ENCODE results near the gene ARL8A. TPM values are rescaled to one million over a fixed set of nuclear protein-coding genes. Genes with fewer than 3 reads are reported as not detected.

Gene ARL8A
- total and polyA plus RNA-seq, 8 donors: 7.8 to 34.5 (median 20.9) TPM

DNA sequence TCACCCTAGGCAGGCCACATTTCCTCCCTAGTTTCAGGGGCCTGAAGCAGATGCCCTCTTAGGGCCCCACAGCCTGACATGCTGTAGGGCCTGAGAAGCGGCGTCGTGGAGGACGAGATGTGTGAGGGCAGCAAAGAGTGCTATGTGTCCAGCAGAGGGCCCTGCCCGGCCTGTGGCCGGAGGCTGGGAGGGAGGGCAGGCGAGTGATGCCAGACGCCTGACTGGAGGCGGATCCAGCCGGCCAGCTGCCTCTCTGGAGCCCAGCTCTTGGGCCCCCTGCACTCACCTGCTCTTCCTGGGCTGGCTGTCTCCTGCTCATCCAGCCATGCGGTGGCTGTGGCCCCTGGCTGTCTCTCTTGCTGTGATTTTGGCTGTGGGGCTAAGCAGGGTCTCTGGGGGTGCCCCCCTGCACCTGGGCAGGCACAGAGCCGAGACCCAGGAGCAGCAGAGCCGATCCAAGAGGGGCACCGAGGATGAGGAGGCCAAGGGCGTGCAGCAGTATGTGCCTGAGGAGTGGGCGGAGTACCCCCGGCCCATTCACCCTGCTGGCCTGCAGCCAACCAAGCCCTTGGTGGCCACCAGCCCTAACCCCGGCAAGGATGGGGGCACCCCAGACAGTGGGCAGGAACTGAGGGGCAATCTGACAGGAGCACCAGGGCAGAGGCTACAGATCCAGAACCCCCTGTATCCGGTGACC is 21.8 kb downstream of the ARL8A start, which contains the start of gene GPR37L1:
Gene GPR37L1 (plus strand): TSS at position 279 of the 697 bp plus-strand sequence. CDS start 47 bp downstream, at position 326.
- H3K9me3 ChIP-seq: no peaks in the 10 kb centered on the region
- DNase-seq: peak; percentile 77 to 79
- H3K27ac ChIP-seq: no peak within 1 kb of the TSS
- peaks cover 0 to 20% (median 8%) of the 10 kb centered on the region in 4 donors for H3K4me1 ChIP-seq
- H3K4me3 ChIP-seq: no peak within 1 kb of the TSS
- TF ChIP-seq EP300 (IDR thresholded peaks at IDR 0.05): no peak
- TF ChIP-seq, protein P1, sequence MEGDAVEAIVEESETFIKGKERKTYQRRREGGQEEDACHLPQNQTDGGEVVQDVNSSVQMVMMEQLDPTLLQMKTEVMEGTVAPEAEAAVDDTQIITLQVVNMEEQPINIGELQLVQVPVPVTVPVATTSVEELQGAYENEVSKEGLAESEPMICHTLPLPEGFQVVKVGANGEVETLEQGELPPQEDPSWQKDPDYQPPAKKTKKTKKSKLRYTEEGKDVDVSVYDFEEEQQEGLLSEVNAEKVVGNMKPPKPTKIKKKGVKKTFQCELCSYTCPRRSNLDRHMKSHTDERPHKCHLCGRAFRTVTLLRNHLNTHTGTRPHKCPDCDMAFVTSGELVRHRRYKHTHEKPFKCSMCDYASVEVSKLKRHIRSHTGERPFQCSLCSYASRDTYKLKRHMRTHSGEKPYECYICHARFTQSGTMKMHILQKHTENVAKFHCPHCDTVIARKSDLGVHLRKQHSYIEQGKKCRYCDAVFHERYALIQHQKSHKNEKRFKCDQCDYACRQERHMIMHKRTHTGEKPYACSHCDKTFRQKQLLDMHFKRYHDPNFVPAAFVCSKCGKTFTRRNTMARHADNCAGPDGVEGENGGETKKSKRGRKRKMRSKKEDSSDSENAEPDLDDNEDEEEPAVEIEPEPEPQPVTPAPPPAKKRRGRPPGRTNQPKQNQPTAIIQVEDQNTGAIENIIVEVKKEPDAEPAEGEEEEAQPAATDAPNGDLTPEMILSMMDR (IDR thresholded peaks at IDR 0.05): peak in 5 of 7 experiments; percentile 23 to 49 (median 40)
- no peak for TF ChIP-seq POLR2AphosphoS5 (IDR thresholded peaks at IDR 0.05)
- no peaks in the 10 kb centered on the region for H3K27me3 ChIP-seq
- intact Hi-C loops (cut with DNase I; ENCODE audit: low total_unique reads): loop anchor here (5.0 to 10.0 kb wide), 2 partner anchors 120 to 218 kb away; no protein-coding TSS in a partner anchor
- H3K36me3 ChIP-seq: no peaks in the 10 kb centered on the region
- 32 to 59% (median 39%) methylated on average over 9 to 19 of the region's 19 CpGs for WGBS, 5 donors

- Histone ChIP-seq H3K27me3 (no peaks in the 10 kb centered on the region), H3K36me3 (no peaks in the 10 kb centered on the region), H3K9me3 (no peaks in the 10 kb centered on the region), H3K27ac (no peak overlapping the region), H3K4me1 (peaks cover 0 to 21% (median 8%) of the 10 kb centered on the region in 4 donors), H3K4me3 (no peak overlapping the region)
- no peak for DNase-seq
- intact Hi-C loops (cut with DNase I; ENCODE audit: low total_unique reads): loop anchor here (5.0 to 10.0 kb wide), 2 partner anchors 119 to 216 kb away; no protein-coding TSS in a partner anchor
- TF ChIP-seq EP300 (IDR thresholded peaks at IDR 0.05) (no peak), POLR2A (IDR thresholded peaks at IDR 0.05) (no peak), POLR2AphosphoS5 (IDR thresholded peaks at IDR 0.05) (no peak)
- TF ChIP-seq, protein P1 (IDR thresholded peaks at IDR 0.05): no peak
- 74 to 80% (median 78%) methylated on average over 7 of the region's 7 CpGs for WGBS, 5 donors
These were observed 23.5 kb downstream of the ARL8A start for GRCh38 chr1:202121006-202121405.

- Histone ChIP-seq H3K4me1 (peaks cover 13 to 37% (median 24%) of the 10 kb centered on the region in 4 donors), H3K4me3 (no peak overlapping the region), H3K36me3 (no peaks in the 10 kb centered on the region), H3K9me3 (no peaks in the 10 kb centered on the region), H3K27me3 (no peaks in the 10 kb centered on the region), H3K27ac (peak overlapping the region in 4 of 5 donors; percentile 19 to 60 (median 22))
- 55 to 69% (median 59%) methylated on average over 10 of the region's 10 CpGs for WGBS, 5 donors
- no peak for DNase-seq
- intact Hi-C loops (cut with DNase I; ENCODE audit: low total_unique reads): no loop called here
- TF ChIP-seq POLR2A (IDR thresholded peaks at IDR 0.05) (no peak), EP300 (IDR thresholded peaks at IDR 0.05) (no peak), POLR2AphosphoS5 (IDR thresholded peaks at IDR 0.05) (no peak)
- TF ChIP-seq, protein P1 (IDR thresholded peaks at IDR 0.05): no peak
These were observed 26.6 kb downstream of the ARL8A start for GRCh38 chr1:202117898-202118371.

DNA sequence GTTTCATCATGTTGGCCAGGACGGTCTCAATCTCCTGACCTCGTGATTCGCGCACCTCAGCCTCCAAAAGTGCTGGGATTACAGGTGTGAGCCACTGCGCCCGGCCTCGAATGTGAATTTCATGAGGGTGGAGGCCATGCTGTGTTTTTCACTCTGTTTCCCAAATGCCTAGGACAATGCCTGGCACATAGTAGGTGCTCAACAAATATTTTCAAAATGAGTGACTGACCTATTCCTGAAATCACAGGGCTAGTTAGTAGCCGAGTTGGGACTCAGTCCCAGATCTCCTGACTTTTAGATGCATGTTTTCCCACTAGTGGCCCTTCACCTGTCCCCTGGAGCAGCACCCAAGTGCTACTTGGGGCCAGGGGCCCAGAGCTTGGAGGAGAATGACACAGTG is 28.2 kb downstream of the ARL8A start:
- no peak for DNase-seq
- Histone ChIP-seq H3K27ac (no peak overlapping the region), H3K4me1 (peaks cover 17 to 39% (median 27%) of the 10 kb centered on the region in 4 donors), H3K9me3 (no peaks in the 10 kb centered on the region), H3K4me3 (no peak overlapping the region), H3K36me3 (no peaks in the 10 kb centered on the region), H3K27me3 (no peaks in the 10 kb centered on the region)
- WGBS, 5 donors: 92 to 98% (median 94%) methylated on average over 8 of the region's 8 CpGs
- intact Hi-C loops (cut with DNase I; ENCODE audit: low total_unique reads): no loop called here
- TF ChIP-seq EP300 (IDR thresholded peaks at IDR 0.05) (no peak), POLR2A (IDR thresholded peaks at IDR 0.05) (no peak), POLR2AphosphoS5 (IDR thresholded peaks at IDR 0.05) (no peak)
- TF ChIP-seq, protein P1 (IDR thresholded peaks at IDR 0.05): no peak
